Fibroblast of pulmonary artery (primary cell): ENCODE data around the gene CTR9.

Experiments
- DNase-seq: peaks from one replicate; pipeline ENCODE4 v3.0.0-alpha.2; 2010; ENCODE audit warnings: low read depth
- H3K4me3 ChIP-seq: replicated peaks from 2 replicates; pipeline ENCODE4 v1.5.1; 2011; ENCODE audit warnings: low read depth, mild to moderate bottlenecking, control low read depth, low read length, moderate library complexity
- CTCF ChIP-seq: IDR thresholded peaks from 2 replicates; pipeline ENCODE4 v1.5.1; 2011; ENCODE audit warnings: mild to moderate bottlenecking, control low read depth, low read length, inconsistent platforms; ENCODE audit errors: missing control alignments

The CTR9 gene

GRCh38 chr11:10828402-10828801, 77.4 kb downstream of the CTR9 start:
- DNase-seq: no peak
- TF ChIP-seq CTCF: no peak
- H3K4me3 ChIP-seq: no peak overlapping the region

DNA sequence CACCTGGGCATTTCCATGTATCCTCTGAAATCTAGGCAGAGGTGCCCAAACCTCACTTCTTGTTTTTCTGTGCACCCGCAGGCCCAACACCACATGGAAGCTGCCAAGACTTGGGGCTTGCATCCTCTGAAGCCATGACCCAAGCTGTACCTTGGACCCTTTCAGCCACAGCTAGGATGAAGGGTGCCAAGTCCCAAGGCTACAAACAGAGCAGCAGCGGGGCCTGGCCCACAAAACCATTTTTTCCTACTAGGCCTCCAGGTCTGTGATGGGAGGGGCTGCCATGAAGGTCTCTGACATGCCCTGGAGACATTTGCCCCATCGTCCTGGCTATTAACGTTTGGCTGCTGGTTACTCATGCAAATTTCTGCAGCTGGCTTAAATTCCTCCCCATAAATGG, 78.1 kb downstream of the CTR9 start:
- no peak for DNase-seq
- H3K4me3 ChIP-seq: no peak overlapping the region
- TF ChIP-seq CTCF: no peak
